HepG2 (cell line): ENCODE data around the gene SIRT6. TPM values are rescaled to one million over a fixed set of nuclear protein-coding genes. Genes with fewer than 3 reads are reported as not detected.
A peak's percentile ranks its signal among the peaks of the same experiment; 100 is the strongest.

Source experiments
- BHLHE40 ChIP-seq: IDR thresholded peaks from 2 replicates; pipeline ENCODE4 v1.6.1; 2011; ENCODE audit warnings: low read length, improper control_type of control experiment
- CREBL2 ChIP-seq: sonication (generic); formaldehyde crosslinking; IDR thresholded peaks from 2 replicates; pipeline ENCODE4 v1.8.1; 2023; ENCODE audit warnings: missing genetic modification reagents, mild to moderate bottlenecking, borderline replicate concordance
- HOXA7 ChIP-seq: sonication (generic); formaldehyde crosslinking; IDR thresholded peaks from 2 replicates; pipeline ENCODE4 v1.8.1; 2022; ENCODE audit warnings: mild to moderate bottlenecking, missing genetic modification reagents, moderate library complexity
- KLF12 ChIP-seq: sonication (generic); formaldehyde crosslinking; IDR thresholded peaks from 2 replicates; pipeline ENCODE4 v1.4.0; 2020; ENCODE audit warnings: missing genetic modification reagents, borderline replicate concordance
- MED13 ChIP-seq: sonication (generic); formaldehyde crosslinking; IDR thresholded peaks from 2 replicates; pipeline ENCODE4 v1.5.0; 2020; ENCODE audit warnings: missing genetic modification reagents
- MLXIP ChIP-seq: sonication (generic); formaldehyde crosslinking; IDR thresholded peaks from 2 replicates; pipeline ENCODE4 v1.9.0; 2021; ENCODE audit warnings: missing genetic modification reagents, borderline replicate concordance
- NFE2L1 ChIP-seq: sonication (generic); formaldehyde crosslinking; IDR thresholded peaks from 2 replicates; pipeline ENCODE4 v1.4.0; 2020; ENCODE audit warnings: missing genetic modification reagents, mild to moderate bottlenecking, borderline replicate concordance
- PAWR ChIP-seq: sonication (generic); formaldehyde crosslinking; IDR thresholded peaks from 2 replicates; pipeline ENCODE4 v1.4.0; 2020; ENCODE audit warnings: missing genetic modification reagents, mild to moderate bottlenecking, borderline replicate concordance
- SMARCC2 ChIP-seq: fragments of 450-650 bp; IDR thresholded peaks from 2 replicates; pipeline ENCODE4 v1.6.1; 2017; ENCODE audit warnings: antibody characterized with exemption, mild to moderate bottlenecking
- SRY ChIP-seq: sonication (generic); formaldehyde crosslinking; IDR thresholded peaks from 2 replicates; pipeline ENCODE4 v1.8.0; 2022; ENCODE audit warnings: mild to moderate bottlenecking, missing genetic modification reagents
- ZBTB46 ChIP-seq: sonication (generic); formaldehyde crosslinking; IDR thresholded peaks from 2 replicates; pipeline ENCODE4 v1.4.0; 2020; ENCODE audit warnings: mild to moderate bottlenecking, missing genetic modification reagents, borderline replicate concordance
- ZNF17 ChIP-seq: sonication (generic); formaldehyde crosslinking; IDR thresholded peaks from 2 replicates; pipeline ENCODE4 v1.5.0; 2020; ENCODE audit warnings: mild to moderate bottlenecking, missing genetic modification reagents
- ZNF543 ChIP-seq: sonication (generic); formaldehyde crosslinking; IDR thresholded peaks from 2 replicates; pipeline ENCODE4 v1.4.0; 2020; ENCODE audit warnings: mild to moderate bottlenecking, missing genetic modification reagents
- ZNF850 ChIP-seq: sonication (generic); formaldehyde crosslinking; conservative IDR thresholded peaks from 2 replicates; pipeline ENCODE4 v1.9.0; 2021; ENCODE audit warnings: mild to moderate bottlenecking, missing genetic modification reagents
- polyA plus RNA-seq, 8 experiments: library from polyadenylated mRNA; depleted of rRNA in 3 of 8; stranded (reverse) in 7 of 8; unstranded in 1 of 8; fragments of >200 nt; fragmentation: Illumina TruSeq in 4 of 8; extraction: Trizol in 4 of 8; gene quantifications; 2 replicates each; pipeline versions ENCODE4 v1.2.1 to v1.2.3, GENCODE V29; 2011 to 2016; ENCODE audit warnings: low read depth in 4 of 8, missing spikeins in 1 of 8, mixed read lengths in 1 of 8; ENCODE audit not compliant: insufficient read depth in 1 of 8
- total RNA-seq, 5 experiments: library from RNA; depleted of rRNA; stranded (reverse); fragments of >200 nt; fragmentation: Illumina TruSeq; extraction: Trizol; gene quantifications; 2 replicates each; pipeline ENCODE4 v1.2.3, GENCODE V29; 2016; ENCODE audit warnings: low read depth in 1 of 5

Gene SIRT6
- total and polyA plus RNA-seq, 2 of the 13 experiments (the other 11 are each of a cell fraction or from before 2014, with no cell fraction given): 11.0 to 18.4 TPM

- TF ChIP-seq MLXIP (CRISPR knock-in tag) (no peak), BHLHE40 (no peak), ZNF543 (CRISPR knock-in tag) (no peak), CREBL2 (CRISPR knock-in tag) (no peak), NFE2L1 (CRISPR knock-in tag) (no peak), PAWR (no peak), SRY (CRISPR knock-in tag) (peak; percentile 49; the same call in 1 of the 2 replicates), ZBTB46 (CRISPR knock-in tag) (no peak), HOXA7 (no peak), ZNF17 (CRISPR knock-in tag) (no peak), SMARCC2 (no peak), MED13 (0 out of 2 replicates have a peak, but pooled peaks have one; percentile 58), KLF12 (CRISPR knock-in tag) (0 out of 2 replicates have a peak, but pooled peaks have one; percentile 26), ZNF850 (no peak)
Observed at GRCh38 chr19:4172861-4173473, 9.4 kb downstream of the SIRT6 start (continued).
